ENCODE data around the gene KRTAP5-4. TPM values are rescaled to one million over a fixed set of nuclear protein-coding genes. Genes with fewer than 3 reads are reported as not detected.

KRTAP5-4 gene, protein sequence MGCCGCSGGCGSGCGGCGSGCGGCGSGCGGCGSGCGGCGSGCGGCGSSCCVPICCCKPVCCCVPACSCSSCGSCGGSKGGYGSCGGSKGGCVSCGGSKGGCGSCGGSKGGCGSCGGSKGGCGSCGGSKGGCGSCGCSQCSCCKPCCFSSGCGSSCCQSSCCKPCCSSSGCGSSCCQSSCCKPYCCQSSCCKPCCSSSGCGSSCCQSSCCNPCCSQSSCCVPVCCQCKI
- total RNA-seq, result not detected in 2 replicates

GRCh38 chr11:1622086-1622485, at the start of gene KRTAP5-4:
KRTAP5-4 (minus strand) TSS chr11:1622138; CDS start chr11:1622093, 45 bp downstream.

DNA sequence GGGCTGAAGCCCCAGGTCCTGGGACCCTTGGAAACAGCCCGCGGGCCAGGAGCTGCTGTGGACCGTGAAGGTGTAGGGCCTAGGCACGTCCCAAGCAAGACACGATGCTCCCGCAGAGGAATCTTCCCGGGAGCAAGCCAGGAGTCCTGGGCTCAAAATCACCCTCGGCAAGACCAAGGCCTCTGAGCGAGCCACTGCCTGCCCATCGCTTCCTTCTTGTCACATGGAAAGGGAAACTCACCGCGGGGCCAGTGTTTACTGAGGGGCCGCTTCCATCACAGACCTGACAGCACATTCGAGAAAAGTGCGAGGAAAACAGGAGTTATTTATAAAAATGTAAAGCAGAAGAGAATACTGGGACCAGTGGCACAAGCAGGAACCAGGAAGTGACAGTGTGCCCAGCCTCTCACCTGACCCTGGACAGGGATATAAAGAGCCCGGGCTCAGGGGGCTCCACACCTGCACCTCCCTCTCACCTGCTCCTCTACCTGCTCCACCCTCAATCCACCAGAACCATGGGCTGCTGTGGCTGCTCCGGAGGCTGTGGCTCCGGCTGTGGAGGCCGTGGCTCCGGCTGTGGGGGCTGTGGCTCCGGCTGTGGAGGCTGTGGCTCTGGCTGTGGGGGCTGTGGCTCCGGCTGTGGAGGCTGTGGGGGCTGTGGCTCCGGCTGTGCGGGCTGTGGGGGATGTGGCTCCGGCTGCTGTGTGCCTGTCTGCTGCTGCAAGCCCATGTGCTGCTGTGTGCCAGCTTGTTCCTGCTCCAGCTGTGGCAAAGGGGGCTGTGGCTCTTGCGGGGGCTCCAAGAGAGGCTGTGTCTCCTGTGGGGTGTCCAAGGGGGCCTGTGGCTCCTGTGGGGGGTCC, 7.6 kb upstream of the KRTAP5-4 start, which contains the start of gene KRTAP5-5:
Gene KRTAP5-5 (plus strand): TSS at position 450 of the 860 bp plus-strand sequence. CDS start 66 bp downstream, at position 516.

DNA sequence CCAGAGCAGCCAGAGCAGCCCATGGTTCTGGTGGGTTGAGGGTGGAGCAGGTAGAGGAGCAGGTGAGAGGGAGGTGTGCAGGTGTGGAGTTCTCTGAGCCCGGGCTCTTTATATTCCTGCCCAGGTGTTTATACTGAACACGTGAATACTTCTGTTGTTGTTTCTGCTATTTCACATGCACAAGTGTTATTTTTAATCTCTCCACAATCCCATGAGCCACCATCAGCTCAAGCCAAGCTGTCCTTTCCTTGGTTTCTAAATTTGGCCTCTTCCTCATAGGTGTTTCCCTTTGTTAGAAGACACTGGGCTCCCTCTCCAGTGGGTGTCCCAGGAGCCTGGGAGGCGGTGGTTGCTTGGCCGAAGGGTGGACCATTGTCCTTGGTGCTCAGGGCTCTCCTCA, 13.6 kb downstream of the KRTAP5-4 start, which contains the start of gene KRTAP5-3:
Gene KRTAP5-3 (minus strand): TSS at position 101 of the 400 bp plus-strand sequence. CDS start 78 bp downstream, at position 23.

DNA sequence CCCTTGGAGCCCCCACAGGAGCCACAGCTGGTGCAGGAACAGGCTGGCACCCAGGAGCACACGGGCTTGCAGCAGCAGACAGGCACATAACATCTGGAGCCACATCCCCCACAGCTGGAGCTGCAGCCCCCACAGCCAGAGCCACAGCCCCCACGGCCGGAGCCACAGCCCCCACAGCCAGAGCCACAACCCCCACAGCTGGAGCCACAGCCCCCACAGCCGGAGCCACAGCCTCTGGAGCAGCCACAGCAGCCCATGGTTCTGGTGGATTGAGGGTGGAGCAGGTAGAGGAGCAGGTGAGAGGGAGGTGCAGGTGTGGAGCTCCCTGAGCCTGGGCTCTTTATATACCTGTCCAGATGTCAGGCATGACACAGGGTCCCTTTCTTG, 24.0 kb downstream of the KRTAP5-4 start, which contains the start of gene KRTAP5-2:
Gene KRTAP5-2 (minus strand): TSS at position 301 of the 387 bp plus-strand sequence. CDS start 44 bp downstream, at position 257.

GRCh38 chr11:1584661-1585370, 37.1 kb downstream of the KRTAP5-4 start, which contains the start of gene KRTAP5-1:
KRTAP5-1 (minus strand) TSS chr11:1585283; CDS start chr11:1585249, 34 bp downstream.

DNA sequence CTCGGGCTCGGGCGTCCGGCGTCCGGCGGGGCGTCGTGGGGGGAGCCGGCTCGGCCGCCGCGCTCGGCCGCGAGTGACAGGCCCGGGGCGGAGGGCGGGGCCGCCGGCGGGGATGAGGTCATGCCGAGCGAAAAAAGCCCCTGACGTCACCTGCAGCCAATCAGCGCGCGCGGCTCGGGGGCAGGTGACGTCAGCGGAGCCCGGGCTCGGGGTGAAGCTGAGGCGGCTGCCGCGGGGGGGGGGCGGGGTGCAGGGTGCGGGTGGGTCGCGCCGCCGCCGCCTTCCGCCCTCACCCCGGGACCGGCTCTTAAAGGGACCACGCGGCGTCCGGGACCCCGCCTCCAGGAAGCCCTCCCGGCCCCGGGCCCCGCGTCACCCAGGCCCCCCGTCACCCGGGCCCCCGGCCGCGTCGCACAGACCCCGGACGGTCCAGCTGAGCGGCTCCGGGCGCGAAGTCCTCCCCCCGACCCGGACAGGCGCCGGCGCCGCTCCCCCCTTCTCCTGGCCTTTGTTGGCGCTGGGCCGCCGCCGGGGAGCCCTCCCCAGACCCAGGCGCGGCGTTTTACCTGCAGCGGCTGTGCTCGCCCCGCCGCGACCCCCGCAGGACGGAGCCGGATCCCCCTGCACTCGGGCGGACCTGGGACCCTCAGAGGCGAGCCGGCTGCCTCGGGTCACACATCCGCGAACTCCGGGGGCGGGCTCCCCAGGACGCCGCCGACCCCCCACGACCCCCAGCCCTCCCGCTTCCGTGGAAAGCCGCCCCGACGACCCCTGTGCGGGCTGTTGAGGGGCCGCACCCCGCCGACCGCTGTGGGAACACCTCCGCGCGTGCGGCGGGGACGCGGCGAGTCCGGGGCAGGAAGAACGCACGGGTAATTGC, 49.5 kb downstream of the KRTAP5-4 start, which contains the start of gene DUSP8:
Gene DUSP8 (minus strand): TSS at position 75 of the 880 bp plus-strand sequence. CDS start 6,445 bp downstream, outside the sequence.

Other genes starting within 250 kb of the KRTAP5-4 start
- under 0.01 TPM in 1 of 2 replicates, not detected in the other for gene BRSK2, start 232.2 kb downstream of the KRTAP5-4 start, total RNA-seq
- 13.1 and 14.2 TPM in 2 replicates for gene MOB2, start 135.4 kb downstream of the KRTAP5-4 start, total RNA-seq
- gene DUSP8, start 49.9 kb downstream of the KRTAP5-4 start, total RNA-seq, result 0.32 and 0.39 TPM in 2 replicates
- not detected in 2 replicates for gene KRTAP5-1, start 36.9 kb downstream of the KRTAP5-4 start, total RNA-seq
- gene KRTAP5-2, start 23.8 kb downstream of the KRTAP5-4 start, total RNA-seq, result not detected in 2 replicates
- not detected in 2 replicates for gene KRTAP5-3, start 13.7 kb downstream of the KRTAP5-4 start, total RNA-seq
- gene KRTAP5-5, start 7.6 kb upstream of the KRTAP5-4 start, total RNA-seq, result not detected in 2 replicates
- gene KRTAP5-6, start 75.1 kb upstream of the KRTAP5-4 start, total RNA-seq, result not detected in 2 replicates
- gene IFITM10, start 128.5 kb upstream of the KRTAP5-4 start, total RNA-seq, result 5.5 and 9.5 TPM in 2 replicates
- gene CTSD, start 141.8 kb upstream of the KRTAP5-4 start, total RNA-seq, result 222 and 262 TPM in 2 replicates
- not detected in 2 replicates for gene SYT8, start 212.9 kb upstream of the KRTAP5-4 start, total RNA-seq
- not detected in 2 replicates for gene TNNI2, start 216.8 kb upstream of the KRTAP5-4 start, total RNA-seq
- 84.1 and 94.5 TPM in 2 replicates for gene LSP1, start 230.9 kb upstream of the KRTAP5-4 start, total RNA-seq